CD4-positive, alpha-beta T cell (primary cell): Measurements from ENCODE around the gene OBSL1. TPM values are rescaled to one million over a fixed set of nuclear protein-coding genes. Genes with fewer than 3 reads are reported as not detected.

Source experiments
- ATAC-seq: fragments of 200-7000 bp; cut with Tn5 transposase; one replicate; pipeline ENCODE4 v1.10.0; 2022; ENCODE audit warnings: mild to moderate bottlenecking; ENCODE audit not compliant: poor library complexity
- CTCF ChIA-PET: fragments of 350-600 bp; sonication (Branson Sonifier 250); formaldehyde crosslinking; loops from one replicate; lab custom pipeline; 2021; ENCODE audit warnings: antibody characterized with exemption, inconsistent platforms; lab: Charles Lee
- POLR2A ChIA-PET: fragments of 350-600 bp; sonication (Branson Sonifier 250); formaldehyde crosslinking; loops from one replicate; lab custom pipeline; 2021; ENCODE audit warnings: antibody characterized with exemption, inconsistent platforms; lab: Charles Lee
- DNase-seq, 14 experiments: peaks; one replicate each; pipeline ENCODE4 v3.0.0-alpha.2; 2013 to 2020; ENCODE audit warnings: mixed read lengths in 2 of 14
- H3K27ac ChIP-seq, 2 donors: one replicate each; pipeline versions ENCODE4 v1.5.1 to v1.7.0; 2013; ENCODE audit warnings: low read length in 2 of 2, low read depth in 1 of 2, mild to moderate bottlenecking in 1 of 2
- H3K27me3 ChIP-seq, 2 experiments: 1 replicate in 1 of 2; 2 replicates in 1 of 2; pipeline versions ENCODE4 v1.6.1 to v1.7.0; 2013; ENCODE audit warnings: low read length in 2 of 2, control low read depth in 1 of 2, mild to moderate bottlenecking in 1 of 2, moderate library complexity in 1 of 2; ENCODE audit not compliant: insufficient read depth in 2 of 2, control insufficient read depth in 1 of 2
- H3K36me3 ChIP-seq: one replicate; pipeline ENCODE4 v1.6.1; 2013; ENCODE audit warnings: low read length, control low read depth; ENCODE audit not compliant: insufficient read depth
- H3K4me1 ChIP-seq: one replicate; pipeline ENCODE4 v1.6.1; 2013; ENCODE audit warnings: low read length, control low read depth; ENCODE audit not compliant: insufficient read depth
- H3K4me3 ChIP-seq: one replicate; pipeline ENCODE4 v1.5.1; 2013; ENCODE audit warnings: mild to moderate bottlenecking, low read length, moderate library complexity
- H3K9me3 ChIP-seq, 2 experiments: 1 replicate in 1 of 2; 2 replicates in 1 of 2; pipeline versions ENCODE4 v1.6.1 to v1.7.0; 2013; ENCODE audit warnings: low read length in 2 of 2, mild to moderate bottlenecking in 2 of 2, control low read depth in 1 of 2, moderate library complexity in 1 of 2; ENCODE audit not compliant: control insufficient read depth in 1 of 2, insufficient read depth in 1 of 2
- H3K27ac Mint-ChIP-seq: one replicate; pipeline ENCODE4 v1.8.0; 2020; ENCODE audit warnings: mixed read lengths
- H3K27me3 Mint-ChIP-seq: one replicate; pipeline ENCODE4 v1.8.0; 2021; ENCODE audit warnings: mixed read lengths
- H3K36me3 Mint-ChIP-seq: one replicate; pipeline ENCODE4 v1.8.0; 2021; ENCODE audit warnings: low read depth, mixed read lengths
- H3K4me1 Mint-ChIP-seq: one replicate; pipeline ENCODE4 v1.8.0; 2021; ENCODE audit warnings: low read depth, mixed read lengths
- H3K4me3 Mint-ChIP-seq: one replicate; pipeline ENCODE4 v1.8.0; 2020; ENCODE audit warnings: mild to moderate bottlenecking, mixed read lengths
- H3K9me3 Mint-ChIP-seq: one replicate; pipeline ENCODE4 v1.8.0; 2020; ENCODE audit warnings: mixed read lengths
- CTCF ChIP-seq: fragments of 200-600 bp; IDR thresholded peaks from one replicate; pipeline ENCODE4 v1.8.0; 2022; ENCODE audit warnings: antibody characterized with exemption, mild to moderate bottlenecking
- intact Hi-C, 2 experiments: fragments of 100-400 bp; cut with DNase I in 1 of 2; cut with micrococcal nuclease in 1 of 2; formaldehyde crosslinking; loops; one replicate each; pipeline versions ENCODE4 v1.15.1 to v1.9.0; 2023 to 2025; cut with DNase I, micrococcal nuclease
- total RNA-seq, 174 experiments: library from RNA in 2 of 174; stranded (reverse) in 2 of 174; gene quantifications; one replicate each; pipeline ENCODE4 v1.2.3 and lab custom pipeline; 2021 to 2026

The OBSL1 gene
- total RNA-seq, 2 experiments from 2014 or later: 0.31 to 0.49 TPM

- no peak overlapping the region for H3K27ac ChIP-seq
- intact Hi-C loops: loop anchor here in 1 of 2 experiments (10.0 kb wide), 4 partner anchors 255 to 985 kb away; partner anchors contain the start of genes CNOT9, USP37 and ZFAND2B
- H3K4me1 ChIP-seq: peaks cover 24% of the 10 kb centered on the region
- CTCF ChIA-PET: no interaction called here
- peaks cover 21% of the 10 kb centered on the region for H3K4me1 Mint-ChIP-seq
- no peaks in the 10 kb centered on the region for H3K36me3 ChIP-seq
- peaks cover 45% of the 10 kb centered on the region for H3K27me3 Mint-ChIP-seq
- no peak overlapping the region for H3K4me3 ChIP-seq
- no peak for DNase-seq
- no peak for TF ChIP-seq CTCF
- H3K9me3 ChIP-seq: peaks cover 0 to 31% of the 10 kb centered on the region in 2 experiments
- no peak overlapping the region for H3K27ac Mint-ChIP-seq
- H3K36me3 Mint-ChIP-seq: no peaks in the 10 kb centered on the region
- peaks cover 28 to 34% of the 10 kb centered on the region in 2 experiments for H3K27me3 ChIP-seq
- no peak overlapping the region for H3K4me3 Mint-ChIP-seq
- ATAC-seq: no peak
- POLR2A ChIA-PET: no interaction called here
- H3K9me3 Mint-ChIP-seq: no peaks in the 10 kb centered on the region
Measured at GRCh38 chr2:219549619-219550018, 21.7 kb downstream of the OBSL1 start.

DNA sequence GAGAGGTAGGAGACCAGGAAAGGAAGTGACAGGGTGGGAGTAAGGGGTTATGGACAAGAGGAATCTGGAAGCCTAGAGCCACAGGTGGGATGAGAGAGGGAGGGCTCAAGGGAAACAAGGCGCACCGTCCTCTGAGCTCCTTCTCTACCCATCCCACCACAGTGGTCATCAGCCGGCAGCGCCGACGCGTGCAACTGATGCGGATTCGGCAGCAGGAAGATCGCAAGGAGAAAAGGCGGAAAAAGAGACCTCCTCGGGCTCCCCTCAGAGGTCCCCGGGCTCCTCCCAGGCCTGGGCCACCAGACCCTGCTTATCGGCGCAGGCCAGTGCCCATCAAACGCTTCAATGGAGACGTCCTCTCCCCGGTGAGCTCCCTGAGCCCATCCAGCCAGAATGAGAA is 22.3 kb downstream of the OBSL1 start:
- Mint-ChIP-seq H3K36me3 (no peaks in the 10 kb centered on the region), H3K27ac (no peak overlapping the region), H3K4me3 (no peak overlapping the region), H3K27me3 (peaks cover 39% of the 10 kb centered on the region), H3K9me3 (no peaks in the 10 kb centered on the region), H3K4me1 (peaks cover 26% of the 10 kb centered on the region)
- Histone ChIP-seq H3K27ac (no peak overlapping the region), H3K4me1 (peaks cover 30% of the 10 kb centered on the region), H3K4me3 (no peak overlapping the region), H3K9me3 (peaks cover 0 to 25% of the 10 kb centered on the region in 2 experiments), H3K27me3 (peaks cover 21 to 34% of the 10 kb centered on the region in 2 experiments), H3K36me3 (no peaks in the 10 kb centered on the region)
- intact Hi-C loops: loop anchor here in 1 of 2 experiments (10.0 kb wide), 4 partner anchors 254 to 984 kb away; partner anchors contain the start of genes CNOT9, USP37 and ZFAND2B
- TF ChIP-seq CTCF: no peak
- CTCF ChIA-PET: no interaction called here
- ATAC-seq (no peak), DNase-seq (no peak)
- POLR2A ChIA-PET: no interaction called here

- peaks cover 10 to 20% of the 10 kb centered on the region in 2 experiments for H3K27me3 ChIP-seq
- peaks cover 28% of the 10 kb centered on the region for H3K4me1 ChIP-seq
- H3K36me3 Mint-ChIP-seq: no peaks in the 10 kb centered on the region
- H3K9me3 Mint-ChIP-seq: no peaks in the 10 kb centered on the region
- H3K27ac ChIP-seq: no peak overlapping the region
- POLR2A ChIA-PET: no interaction called here
- H3K4me3 Mint-ChIP-seq: no peak overlapping the region
- DNase-seq: no peak
- CTCF ChIA-PET: no interaction called here
- no peak overlapping the region for H3K4me3 ChIP-seq
- no peak overlapping the region for H3K27ac Mint-ChIP-seq
- peaks cover 0 to 14% of the 10 kb centered on the region in 2 experiments for H3K9me3 ChIP-seq
- intact Hi-C loops: loop anchor here in 1 of 2 experiments (10.0 kb wide), 4 partner anchors 253 to 983 kb away; partner anchors contain the start of genes CNOT9, USP37 and ZFAND2B
- no peaks in the 10 kb centered on the region for H3K36me3 ChIP-seq
- ATAC-seq: no peak
- peaks cover 19% of the 10 kb centered on the region for H3K4me1 Mint-ChIP-seq
- TF ChIP-seq CTCF: no peak
- H3K27me3 Mint-ChIP-seq: peaks cover 29% of the 10 kb centered on the region
Measured at GRCh38 chr2:219547621-219548020, 23.7 kb downstream of the OBSL1 start.
